Stimulated activated naive CD4-positive, alpha-beta T cell treated with Interleukin-2 at 50 U/mL for 16 hours (primary cell): Measurements from ENCODE around the gene TEX14.
"Not testable (repeated sequence)": the region's sequence is repeated elsewhere in the genome, so short reads cannot be mapped to it uniquely, and the experiment has no call there.

Source experiments
- DNase-seq: peaks from one replicate; lab custom pipeline; 2025; lab: John Stamatoyannopoulos, UW

The TEX14 gene

GRCh38 chr17:58565389-58566311 is 126.2 kb downstream of the TEX14 start:
- DNase-seq: no peak

- no peak for DNase-seq
Measured at GRCh38 chr17:58564971-58565370, 126.9 kb downstream of the TEX14 start.

GRCh38 chr17:58564243-58564642 is 127.6 kb downstream of the TEX14 start:
- no peak for DNase-seq

GRCh38 chr17:58560511-58560910 is 131.3 kb downstream of the TEX14 start:
- DNase-seq: no peak

- DNase-seq: no peak
Measured at GRCh38 chr17:58557981-58558380, 133.9 kb downstream of the TEX14 start.

- no peak for DNase-seq
Measured at GRCh38 chr17:58556833-58557250, 135.0 kb downstream of the TEX14 start.

GRCh38 chr17:58555109-58555508 is 136.7 kb downstream of the TEX14 start:
- not testable (repeated sequence) for DNase-seq

- no peak for DNase-seq
Measured at GRCh38 chr17:58541249-58541648, 150.6 kb downstream of the TEX14 start.

- DNase-seq: no peak
Measured at GRCh38 chr17:58539698-58540097, 152.1 kb downstream of the TEX14 start.

GRCh38 chr17:58538811-58539409 is 152.9 kb downstream of the TEX14 start:
- DNase-seq: no peak

GRCh38 chr17:58537266-58537665 is 154.6 kb downstream of the TEX14 start:
- no peak for DNase-seq

- no peak for DNase-seq
Measured at GRCh38 chr17:58536542-58536941, 155.3 kb downstream of the TEX14 start.

GRCh38 chr17:58535431-58535830 is 156.4 kb downstream of the TEX14 start:
- DNase-seq: no peak

GRCh38 chr17:58534901-58535421 is 156.9 kb downstream of the TEX14 start:
- DNase-seq: no peak

- DNase-seq: no peak
Measured at GRCh38 chr17:58534331-58534730, 157.5 kb downstream of the TEX14 start.

GRCh38 chr17:58533616-58534188 is 158.1 kb downstream of the TEX14 start:
- no peak for DNase-seq

GRCh38 chr17:58532555-58532951 is 159.3 kb downstream of the TEX14 start:
- no peak for DNase-seq

GRCh38 chr17:58531661-58532554 is 159.9 kb downstream of the TEX14 start:
- peak; percentile 37 for DNase-seq

GRCh38 chr17:58531122-58531521 is 160.7 kb downstream of the TEX14 start:
- no peak for DNase-seq

GRCh38 chr17:58530655-58531054 is 161.2 kb downstream of the TEX14 start:
- DNase-seq: no peak

GRCh38 chr17:58529275-58529674 is 162.6 kb downstream of the TEX14 start:
- DNase-seq: no peak

- no peak for DNase-seq
Measured at GRCh38 chr17:58528443-58528842, 163.4 kb downstream of the TEX14 start.
